HG03354 (cell line): Measurements from ENCODE around the gene ZNF83.

Experiments used
- ATAC-seq: cut with Tn5 transposase; IDR thresholded peaks from one replicate; pipeline ENCODE4 v1.9.1; 2021; ENCODE audit warnings: mild to moderate bottlenecking; ENCODE audit not compliant: unreplicated experiment, poor library complexity, severe bottlenecking

Gene ZNF83

GRCh38 chr19:52585604-52586003, 52.6 kb downstream of the ZNF83 start:
- ATAC-seq, result no peak

GRCh38 chr19:52584736-52585440, 53.3 kb downstream of the ZNF83 start:
- no peak for ATAC-seq

- ATAC-seq, result peak; percentile 95
Measured at GRCh38 chr19:52570000-52570861, 67.9 kb downstream of the ZNF83 start, which contains the start of gene ZNF701. ZNF701 (plus strand) TSS chr19:52570287; CDS start chr19:52574148, 3,861 bp downstream.

- peak; percentile 9 for ATAC-seq
Measured at GRCh38 chr19:52569638-52569999, 68.5 kb downstream of the ZNF83 start.

- no peak for ATAC-seq
Measured at GRCh38 chr19:52567921-52568320, 70.2 kb downstream of the ZNF83 start.

- ATAC-seq, result no peak
Measured at GRCh38 chr19:52566588-52566987, 71.6 kb downstream of the ZNF83 start.

- no peak for ATAC-seq
Measured at GRCh38 chr19:52566121-52566520, 72.0 kb downstream of the ZNF83 start.
